ENCODE data around the gene GRIN3B.

The GRIN3B gene

DNA sequence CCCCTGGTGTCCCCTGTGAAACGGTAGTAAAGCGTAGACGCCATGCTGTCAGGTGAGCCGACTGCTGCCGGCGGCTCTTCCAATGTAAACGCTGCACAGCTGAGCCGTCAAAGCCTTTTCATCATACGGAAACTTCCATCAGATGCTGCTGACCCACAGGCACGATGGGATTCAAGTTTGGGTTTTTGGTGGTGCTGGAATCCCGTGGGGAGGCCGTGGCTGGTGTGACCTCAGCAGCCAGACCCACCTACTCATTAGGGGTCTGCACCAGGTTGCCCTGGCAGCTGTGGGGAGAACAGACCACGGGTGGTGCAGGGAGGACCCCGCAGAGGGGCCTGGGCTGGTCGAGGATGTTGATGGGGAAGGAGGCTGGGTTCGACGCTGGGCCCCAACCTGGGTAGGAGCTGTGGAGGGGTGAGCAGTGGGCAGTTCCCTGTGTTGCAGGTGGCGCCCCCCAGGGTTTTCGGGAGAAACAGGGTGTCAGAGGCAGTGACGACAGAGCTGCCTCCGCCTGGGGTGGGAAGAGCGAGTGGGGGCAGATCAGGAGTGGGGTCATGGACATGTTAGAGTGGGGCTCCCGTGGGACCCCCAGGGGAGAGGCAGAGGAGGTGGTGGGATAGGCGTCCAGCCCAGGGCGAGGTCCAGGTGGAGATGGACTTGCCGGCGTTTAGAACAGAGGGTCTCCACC is 6.6 kb downstream of the GRIN3B start:
- DNase-seq, result no peak

DNA sequence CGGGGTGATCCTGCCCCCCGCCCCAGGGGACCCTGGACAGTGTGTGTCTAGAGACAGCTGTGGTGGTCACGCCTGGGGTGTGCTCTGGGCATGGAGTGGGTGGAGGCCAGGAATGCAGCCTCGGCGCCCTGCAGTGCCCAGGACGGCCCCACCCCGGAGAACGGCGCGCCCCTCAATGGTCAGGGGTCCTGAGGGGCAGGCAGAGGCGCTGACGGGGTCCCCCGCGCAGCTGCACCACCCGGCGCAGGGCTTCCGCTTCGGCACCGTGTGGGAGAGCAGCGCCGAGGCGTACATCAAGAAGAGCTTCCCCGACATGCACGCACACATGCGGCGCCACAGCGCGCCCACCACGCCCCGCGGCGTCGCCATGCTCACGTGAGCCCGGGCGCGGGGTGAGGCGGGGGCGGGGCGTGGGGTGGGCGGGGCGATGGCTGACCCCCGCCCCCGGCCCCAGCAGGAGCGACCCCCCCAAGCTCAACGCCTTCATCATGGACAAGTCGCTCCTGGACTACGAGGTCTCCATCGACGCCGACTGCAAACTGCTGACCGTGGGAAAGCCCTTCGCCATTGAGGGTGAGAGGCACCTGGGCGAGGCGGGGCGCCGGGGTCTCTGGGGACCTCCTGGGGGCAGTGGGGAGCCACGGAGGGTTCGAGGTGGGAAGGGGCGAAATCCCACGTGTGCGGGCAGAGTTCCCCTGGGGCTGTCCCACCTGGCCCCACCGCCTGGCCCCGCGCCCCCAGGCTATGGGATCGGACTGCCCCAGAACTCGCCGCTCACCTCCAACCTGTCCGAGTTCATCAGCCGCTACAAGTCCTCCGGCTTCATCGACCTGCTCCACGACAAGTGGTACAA is 7.4 kb downstream of the GRIN3B start:
- DNase-seq, result no peak

DNA sequence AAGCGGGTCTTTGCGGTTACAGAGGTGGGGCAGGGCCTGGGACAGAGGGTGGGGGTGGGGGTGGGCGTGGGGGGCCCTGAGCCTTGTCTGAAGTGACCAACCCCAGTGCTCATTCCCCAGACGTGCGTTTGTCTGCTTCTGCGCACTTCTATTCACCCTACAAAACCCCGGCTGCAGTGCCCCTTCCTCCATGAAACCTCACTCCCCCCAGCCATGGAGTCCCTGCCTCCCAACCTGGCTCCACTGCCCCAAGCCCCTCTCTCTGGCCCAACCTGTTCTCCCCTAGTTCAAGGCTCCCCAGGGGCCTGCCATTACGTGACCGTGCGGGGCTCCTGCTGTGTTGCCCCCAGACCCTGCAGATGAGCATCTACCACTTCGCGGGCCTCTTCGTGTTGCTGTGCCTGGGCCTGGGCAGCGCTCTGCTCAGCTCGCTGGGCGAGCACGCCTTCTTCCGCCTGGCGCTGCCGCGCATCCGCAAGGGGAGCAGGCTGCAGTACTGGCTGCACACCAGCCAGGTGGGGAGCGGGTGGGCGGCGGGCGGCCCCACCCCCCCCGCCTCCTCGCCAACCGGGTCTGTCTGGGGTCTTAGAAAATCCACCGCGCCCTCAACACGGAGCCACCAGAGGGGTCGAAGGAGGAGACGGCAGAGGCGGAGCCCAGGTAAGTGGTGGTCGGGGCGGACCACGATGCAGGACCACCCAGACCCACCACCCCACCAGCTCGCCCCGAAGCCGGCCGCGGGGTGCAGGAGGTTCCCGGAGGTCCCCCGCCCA is 8.2 kb downstream of the GRIN3B start:
- no peak for DNase-seq

DNA sequence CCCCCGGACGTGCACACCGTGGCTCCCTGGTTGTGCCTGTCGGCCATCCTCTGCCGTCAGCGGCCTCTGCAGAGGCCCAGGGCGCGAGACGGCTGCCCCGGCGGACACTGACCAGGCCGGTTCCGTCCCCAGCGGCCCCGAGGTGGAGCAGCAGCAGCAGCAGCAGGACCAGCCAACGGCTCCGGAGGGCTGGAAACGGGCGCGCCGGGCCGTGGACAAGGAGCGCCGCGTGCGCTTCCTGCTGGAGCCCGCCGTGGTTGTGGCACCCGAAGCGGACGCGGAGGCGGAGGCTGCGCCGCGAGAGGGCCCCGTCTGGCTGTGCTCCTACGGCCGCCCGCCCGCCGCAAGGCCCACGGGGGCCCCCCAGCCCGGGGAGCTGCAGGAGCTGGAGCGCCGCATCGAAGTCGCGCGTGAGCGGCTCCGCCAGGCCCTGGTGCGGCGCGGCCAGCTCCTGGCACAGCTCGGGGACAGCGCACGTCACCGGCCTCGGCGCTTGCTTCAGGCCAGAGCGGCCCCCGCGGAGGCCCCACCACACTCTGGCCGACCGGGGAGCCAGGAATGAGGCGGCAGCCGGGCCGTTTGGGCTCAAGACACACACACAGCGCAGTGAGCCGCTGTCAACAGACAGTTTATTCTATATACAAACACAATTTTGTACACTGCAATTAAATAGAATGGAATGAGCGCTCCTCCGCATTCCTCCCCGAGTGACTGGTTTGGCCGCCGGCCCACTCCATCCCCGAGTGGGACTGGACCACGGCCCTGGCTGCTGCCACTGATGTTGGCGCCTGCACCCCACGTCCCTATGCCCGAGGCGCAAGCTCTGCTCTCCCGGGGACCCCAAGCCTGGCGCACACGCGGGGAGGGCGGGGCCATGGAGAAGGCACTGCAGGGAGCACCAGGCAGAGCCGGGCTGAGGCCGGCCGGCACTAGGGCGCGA is 9.1 kb downstream of the GRIN3B start:
- no peak for DNase-seq

DNA sequence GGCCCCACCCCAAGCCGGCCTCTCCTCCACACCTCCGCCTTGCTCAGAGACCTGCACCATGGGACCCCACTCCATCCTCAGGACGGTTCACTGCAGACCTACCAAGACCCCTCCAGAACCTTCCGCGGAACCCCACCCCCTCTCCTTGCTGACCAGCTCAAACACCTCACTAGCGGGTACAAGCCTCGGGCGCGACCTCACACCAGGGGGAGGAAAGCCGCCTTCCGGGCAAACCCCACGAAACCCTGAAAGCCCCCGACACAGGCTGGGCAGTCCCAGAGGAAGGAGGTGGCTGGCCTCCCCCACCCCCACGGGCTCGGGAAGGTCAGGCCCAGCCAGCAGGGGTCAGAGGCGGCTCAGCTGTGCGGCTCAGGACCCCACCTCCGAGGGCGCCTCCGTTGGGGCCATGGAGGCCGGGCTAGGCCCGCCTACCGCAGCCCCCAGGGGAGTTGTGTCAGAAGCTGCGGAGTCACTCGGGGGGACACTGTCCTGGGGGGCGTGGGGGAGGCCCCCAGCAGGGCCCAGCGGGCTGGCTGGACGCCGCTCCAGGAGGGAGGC is 9.8 kb downstream of the GRIN3B start:
- DNase-seq, result no peak

DNA sequence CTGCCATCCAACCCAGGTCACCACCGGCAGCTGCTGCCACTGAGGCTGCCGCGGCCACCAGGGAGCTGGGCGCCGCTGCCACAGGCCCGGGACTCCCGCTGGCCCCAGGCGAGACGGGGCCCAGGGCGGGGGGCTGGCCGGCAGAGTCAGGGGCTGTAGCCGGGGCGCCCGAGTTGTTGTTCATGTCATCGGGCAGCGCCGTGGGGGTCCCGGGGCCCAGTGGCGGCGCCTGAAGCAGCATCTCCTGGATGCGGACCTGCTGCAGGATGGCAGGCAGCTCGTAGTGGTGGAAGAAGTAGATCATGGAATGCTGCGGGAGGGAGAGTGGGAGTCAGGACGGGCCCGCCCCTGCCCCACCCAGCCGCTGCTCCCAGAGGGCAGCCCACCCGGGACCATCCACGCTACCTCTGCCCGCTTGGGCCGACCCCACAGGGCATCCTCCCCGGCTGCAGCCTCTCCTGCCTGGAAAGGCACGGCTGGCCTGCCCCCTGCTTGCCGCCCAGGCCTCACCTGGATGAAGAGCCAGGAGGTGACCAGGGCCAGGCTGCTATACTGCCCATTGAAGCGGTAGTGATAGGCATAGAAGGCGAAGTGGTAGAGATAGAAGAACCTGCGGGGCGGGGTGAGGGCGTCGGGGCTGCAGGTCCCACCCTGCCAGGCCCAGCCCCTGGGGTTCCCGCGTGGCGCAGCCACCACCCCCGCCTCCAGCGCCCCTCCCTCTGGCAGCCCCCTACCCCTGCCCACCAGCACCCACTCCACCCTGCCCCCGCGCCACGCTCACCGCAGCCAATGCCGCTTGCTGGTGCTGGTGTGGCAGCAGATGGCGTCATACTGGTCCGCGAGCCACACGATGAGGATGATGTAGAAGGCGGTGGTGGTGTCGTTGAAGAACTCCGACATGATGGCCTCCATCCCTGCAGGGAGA is 10.6 kb downstream of the GRIN3B start:
- DNase-seq, result no peak

DNA sequence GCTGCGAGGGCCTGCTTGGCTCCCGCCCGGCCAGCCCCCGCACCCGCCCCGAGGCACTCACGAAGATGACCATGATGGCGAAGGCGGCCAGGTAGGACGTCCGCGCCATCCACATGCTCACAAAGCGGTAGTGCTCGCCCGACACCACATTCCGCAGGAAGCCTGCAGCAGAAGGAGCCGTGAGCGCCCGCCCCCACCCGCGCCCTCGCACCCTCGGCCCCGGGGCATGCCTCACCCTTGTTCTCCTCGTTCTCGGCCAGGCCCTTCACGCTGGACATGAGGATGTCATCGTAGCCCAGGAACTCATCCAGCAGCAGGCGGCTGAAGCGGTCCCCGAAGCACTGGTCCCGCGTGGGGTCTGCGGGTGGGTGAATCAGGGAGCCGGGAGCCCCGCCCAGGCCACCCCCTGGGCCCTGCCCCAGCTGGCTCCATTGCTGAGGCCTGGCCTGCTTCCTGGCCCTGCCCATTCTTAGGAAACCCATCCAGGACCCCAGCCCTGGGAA is 11.7 kb downstream of the GRIN3B start:
- no peak for DNase-seq

DNA sequence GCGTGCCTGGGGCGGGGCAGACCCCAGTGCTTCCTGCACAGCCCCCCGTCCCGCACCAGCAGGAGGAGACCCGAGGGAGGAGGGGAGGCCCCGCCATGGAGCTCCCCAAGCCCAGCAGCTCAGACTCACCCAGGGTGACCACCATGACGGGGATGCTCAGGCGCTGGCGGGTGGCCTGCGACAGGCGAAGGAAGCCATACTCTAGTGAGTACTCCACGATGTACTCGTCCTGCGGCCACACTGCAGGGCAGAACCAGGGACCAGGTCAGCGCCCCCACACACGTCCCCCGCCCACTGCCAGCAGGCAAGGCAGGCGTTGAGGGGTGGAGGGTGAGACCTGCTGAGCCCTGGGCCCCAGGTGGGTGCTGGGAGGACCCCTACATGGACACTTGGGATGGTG is 12.1 kb downstream of the GRIN3B start:
- no peak for DNase-seq

DNA sequence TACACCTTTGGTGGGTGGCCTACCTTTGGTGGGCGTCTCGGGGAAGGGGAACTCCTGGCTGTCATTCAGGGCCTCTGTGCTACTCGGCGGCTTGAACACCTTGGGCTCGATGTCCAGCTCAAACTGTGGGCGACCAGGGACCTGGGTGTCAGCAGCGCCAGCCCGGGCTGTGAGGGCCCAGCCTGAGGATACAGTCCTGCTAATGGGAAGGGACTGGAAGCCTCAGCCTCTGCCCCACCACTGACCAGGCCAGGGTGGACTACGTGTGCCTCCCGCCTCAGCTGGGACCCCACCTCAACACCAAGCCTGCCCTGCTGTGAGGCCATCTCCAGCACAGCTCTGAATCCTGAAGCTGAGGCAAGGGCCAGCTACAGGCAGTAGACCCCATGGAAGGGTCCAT is 13.0 kb downstream of the GRIN3B start:
- no peak for DNase-seq

DNA sequence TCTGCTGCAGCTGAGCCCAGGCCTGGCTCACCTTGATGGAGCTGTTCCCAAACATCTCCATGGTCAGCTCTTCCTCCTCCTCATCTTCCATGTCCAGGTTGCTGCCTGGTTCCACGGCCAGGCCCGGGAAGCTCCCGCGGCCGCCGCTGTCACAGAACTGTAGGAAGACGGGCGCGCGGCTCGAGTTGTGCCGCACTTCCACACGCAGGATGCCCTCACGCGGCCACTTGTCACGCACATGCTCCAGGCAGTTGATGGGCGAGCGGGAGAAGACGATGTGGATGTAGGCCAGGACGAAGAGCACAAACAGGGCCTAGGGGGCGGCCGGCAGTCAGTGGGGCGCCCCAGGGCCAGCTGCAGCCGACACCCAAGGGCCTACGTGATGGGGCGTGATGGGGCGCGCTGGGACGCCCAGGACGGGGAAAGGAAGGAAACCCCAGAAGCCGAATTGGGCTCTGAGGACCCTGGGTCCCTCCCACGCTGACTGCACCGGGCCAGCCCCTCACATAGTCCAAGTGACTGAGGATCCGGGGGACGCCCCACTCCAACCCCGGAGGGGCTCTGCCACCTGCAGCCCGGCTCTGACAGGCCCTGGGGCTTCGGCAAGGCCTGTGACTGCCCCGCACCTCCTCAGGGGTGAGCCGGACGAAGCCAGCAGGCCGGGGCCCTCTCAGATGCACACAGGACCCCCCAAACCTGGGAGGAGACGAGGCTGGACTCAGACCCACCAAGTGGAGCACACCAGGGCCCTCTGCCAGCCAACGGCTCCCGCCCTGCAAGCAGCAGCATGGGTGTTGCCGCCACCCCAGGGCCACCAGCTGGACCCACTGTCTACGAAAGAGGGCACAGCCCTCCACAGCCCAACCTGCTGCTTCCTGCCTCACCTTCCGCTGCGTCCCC is 14.2 kb downstream of the GRIN3B start:
- no peak for DNase-seq

DNA sequence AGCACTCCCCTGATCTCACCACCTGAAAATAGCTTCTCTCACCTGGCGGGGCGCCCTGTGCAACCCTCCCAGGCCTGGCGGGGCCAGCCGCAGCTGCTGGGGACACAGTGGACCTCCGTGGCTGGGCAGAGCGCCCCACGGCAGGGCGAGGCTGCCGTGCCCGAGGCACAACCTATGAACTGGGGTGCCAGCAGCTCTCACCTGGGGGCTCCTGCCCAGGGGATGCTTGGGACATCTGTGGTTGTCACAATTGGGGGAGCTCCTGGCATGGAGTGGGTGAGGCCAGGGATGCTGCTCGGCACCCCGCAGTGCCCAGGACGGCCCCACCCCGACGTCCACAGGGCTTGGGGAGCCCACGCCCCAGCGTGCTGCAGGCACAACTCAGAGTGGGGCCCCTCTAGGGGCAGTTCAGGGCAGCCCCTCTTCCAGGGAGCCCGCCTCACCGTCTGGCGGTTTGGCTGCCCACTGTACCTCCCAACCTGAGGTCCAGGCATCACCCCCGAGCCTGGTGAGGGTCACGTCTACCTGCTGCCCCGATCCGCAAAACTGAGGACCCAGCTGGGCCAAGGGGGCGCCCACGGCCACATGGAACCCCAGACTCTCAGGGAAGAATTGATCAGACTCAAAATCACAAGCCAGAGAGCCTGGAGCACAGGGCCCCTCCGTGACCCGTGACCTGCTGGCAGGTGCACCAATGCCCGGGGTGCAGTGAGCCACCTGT is 15.0 kb downstream of the GRIN3B start:
- no peak for DNase-seq

DNA sequence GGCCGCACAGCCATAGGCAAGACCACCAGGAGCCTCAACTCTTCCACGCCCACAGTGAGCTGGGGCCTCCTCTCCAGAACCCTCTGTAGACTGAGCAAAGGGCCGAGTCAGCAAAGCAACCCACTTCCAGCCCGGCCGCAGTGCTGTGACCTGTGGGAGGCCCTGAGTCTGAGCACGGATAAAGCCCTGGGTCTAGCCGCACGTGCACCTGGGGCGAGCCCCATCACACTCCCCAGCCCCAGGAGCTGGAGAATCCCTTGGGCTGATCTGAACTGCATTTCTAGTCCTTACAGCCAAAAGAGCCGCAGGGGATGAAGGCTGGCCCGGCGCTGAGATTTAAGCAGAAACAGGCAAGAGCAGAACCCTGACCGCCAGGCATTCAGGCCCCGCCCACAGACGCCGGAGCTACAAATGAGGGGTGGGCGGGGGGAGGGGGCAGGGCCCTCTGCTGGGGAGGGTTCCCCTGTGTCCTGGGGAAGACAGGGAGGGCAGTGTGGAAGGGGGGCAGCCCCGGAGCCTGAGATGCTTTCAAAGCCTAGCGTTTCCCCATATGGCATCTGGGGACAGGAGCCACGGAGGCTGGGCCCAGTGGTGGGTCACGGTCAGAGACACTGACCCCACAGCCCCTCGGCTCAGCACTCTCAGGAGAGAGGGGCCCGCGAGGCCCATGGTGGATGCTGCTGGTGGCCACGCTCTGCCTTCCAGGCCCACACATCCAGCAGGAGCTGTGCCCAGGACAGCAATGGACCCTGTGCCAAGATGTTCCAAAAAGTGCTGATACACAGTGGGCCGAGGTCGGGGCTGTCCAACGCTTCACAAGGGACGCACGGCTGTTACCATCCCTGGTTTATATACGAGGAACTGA is 15.8 kb downstream of the GRIN3B start:
- DNase-seq, result no peak

DNA sequence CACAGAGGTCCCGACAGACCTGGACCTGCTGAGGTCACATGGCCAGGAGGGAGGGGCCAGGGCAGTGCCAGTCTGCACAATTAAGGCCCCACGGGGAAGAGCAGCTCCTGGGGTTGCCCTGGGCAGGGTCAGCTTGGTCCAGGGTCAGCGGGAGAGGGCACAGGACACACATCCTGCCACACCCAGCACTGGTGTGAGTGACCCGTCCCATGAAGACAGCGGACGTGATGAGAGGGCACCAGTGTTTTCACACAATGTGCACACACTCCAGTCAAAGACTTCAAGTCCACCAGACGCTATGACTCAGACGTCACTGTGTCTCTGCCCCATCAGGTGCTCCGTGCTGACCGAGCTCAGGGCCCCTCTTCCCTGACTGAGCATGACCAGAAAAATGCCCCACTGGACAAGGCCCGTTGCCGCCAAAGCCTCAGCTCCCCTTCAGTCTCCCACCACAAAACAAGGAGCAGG is 16.5 kb downstream of the GRIN3B start:
- no peak for DNase-seq

DNA sequence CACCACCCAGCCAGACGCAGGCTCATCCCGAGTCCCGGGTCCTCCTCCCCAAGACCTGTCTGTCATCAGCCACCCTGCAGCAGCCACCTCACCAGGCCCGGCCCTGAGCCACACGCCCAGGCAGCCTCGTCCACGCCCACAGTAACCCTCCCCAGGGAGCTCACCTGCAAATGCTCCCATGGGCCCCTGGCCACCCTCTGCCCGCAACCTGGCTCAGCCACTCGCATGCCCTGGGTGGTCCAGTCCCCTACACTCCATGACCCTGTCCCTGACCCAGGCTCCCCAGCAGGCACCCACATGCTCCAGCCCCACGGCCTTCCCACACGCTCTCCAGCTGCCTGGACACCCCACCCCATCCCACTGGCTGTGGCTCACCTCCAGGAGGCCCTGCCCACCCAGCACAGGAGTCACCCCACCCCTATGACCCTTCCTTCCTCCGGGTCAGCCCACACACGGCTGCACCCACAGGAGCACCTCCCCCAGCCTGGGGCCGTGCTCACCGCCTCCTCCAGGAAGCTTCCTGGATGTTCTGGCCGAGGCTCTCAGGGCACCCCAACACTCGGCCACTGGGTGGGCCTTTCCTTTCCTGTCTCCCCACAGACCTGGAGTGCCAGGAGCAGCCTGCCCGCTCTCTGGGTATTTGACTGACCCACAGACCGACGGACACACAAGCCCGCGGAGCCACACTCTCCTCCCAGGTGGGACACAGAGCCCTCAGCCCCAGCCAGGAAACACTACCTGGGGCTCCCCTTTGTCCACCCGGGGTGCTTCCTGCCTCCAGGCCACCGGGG is 17.1 kb downstream of the GRIN3B start:
- DNase-seq, result no peak

DNA sequence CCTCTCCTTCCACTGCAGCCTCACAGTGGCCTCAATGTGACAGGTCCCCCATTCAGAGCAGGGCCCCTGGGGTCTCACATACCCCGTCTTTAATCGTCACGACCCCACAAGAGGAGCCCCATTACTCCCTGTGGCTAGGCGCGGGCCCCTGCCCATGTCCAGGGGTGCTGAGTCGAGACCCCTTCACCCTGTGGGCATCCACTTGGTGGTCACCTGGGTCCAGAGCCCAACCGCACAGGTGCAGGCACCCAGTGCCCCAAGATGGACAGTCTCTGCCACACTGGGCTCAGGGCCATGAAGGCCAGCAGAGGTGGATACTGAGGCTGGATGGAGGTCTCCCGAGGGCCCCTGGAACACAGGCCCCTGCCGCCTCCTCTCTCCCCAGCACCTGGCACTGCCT is 17.7 kb downstream of the GRIN3B start:
- DNase-seq, result no peak

DNA sequence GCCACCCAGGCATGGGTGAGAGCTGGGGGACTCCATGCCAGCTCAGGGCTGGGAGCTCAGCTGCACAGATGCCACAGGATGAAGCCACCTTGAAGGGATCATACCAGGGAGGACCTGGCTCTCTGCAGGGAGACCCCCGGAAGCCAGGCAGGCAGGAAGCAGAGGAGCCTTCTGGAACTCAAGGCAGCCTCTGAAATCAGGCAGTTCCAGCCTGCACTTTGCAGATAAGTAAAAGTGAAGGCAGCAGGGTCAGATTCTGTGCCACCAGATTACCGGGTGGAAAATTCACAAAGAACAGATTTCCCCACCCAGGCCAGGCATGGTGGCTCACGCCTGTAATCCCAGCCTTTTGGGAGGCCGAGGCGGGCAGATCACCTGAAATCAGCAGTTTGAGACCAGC is 18.2 kb downstream of the GRIN3B start:
- DNase-seq, result no peak

All from nucleus accumbens (tissue), 56 donors.